HG03378 (cell line): ENCODE data around the gene AP3S2.
"Not testable (repeated sequence)": the region's sequence is repeated elsewhere in the genome, so short reads cannot be mapped to it uniquely, and the experiment has no call there.

Source experiments
- ATAC-seq: cut with Tn5 transposase; IDR thresholded peaks from one replicate; pipeline ENCODE4 v1.9.1; 2021; ENCODE audit warnings: mild to moderate bottlenecking, moderate library complexity; ENCODE audit not compliant: unreplicated experiment

The AP3S2 gene

DNA sequence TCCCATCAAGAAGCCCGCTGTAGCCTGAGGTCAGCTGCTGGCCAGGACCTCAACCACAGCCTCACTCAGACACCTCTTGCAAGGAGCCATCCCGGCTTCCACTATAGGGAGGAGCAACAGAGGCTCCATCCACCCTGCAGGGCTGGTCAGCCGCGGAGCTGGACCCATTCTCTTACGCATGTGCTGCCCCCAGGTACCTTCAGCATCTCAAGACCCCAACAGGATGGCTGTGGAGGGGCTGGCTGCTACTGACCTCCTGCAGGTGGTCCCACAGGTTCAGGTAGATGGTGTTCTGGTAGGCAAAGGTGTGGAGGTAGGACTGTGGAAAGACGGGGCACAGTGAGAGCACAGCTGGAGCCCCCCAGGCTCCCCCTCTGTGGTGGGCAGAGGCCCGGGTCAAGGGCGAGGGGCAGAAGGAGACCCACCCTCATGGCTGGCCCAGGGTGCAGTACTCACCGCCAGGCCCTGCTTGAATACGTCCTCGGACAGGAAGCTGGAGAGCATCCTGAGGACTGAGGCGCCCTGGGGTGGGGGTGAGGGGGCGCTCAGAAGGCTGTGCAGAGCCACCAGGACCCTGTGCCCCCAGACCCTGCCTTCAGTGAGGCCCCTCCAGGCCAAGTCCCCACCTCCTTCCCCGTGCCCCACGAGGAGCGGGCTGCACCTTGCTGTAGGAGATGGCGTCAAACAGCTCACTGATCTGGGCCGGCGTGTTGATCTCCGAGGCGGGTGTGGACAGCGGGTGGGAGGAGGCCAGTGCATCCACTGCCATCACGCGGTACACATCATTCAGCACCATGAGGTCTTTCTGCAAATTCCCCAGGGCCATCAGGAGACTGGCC is 90.6 kb downstream of the AP3S2 start:
- ATAC-seq, result no peak

DNA sequence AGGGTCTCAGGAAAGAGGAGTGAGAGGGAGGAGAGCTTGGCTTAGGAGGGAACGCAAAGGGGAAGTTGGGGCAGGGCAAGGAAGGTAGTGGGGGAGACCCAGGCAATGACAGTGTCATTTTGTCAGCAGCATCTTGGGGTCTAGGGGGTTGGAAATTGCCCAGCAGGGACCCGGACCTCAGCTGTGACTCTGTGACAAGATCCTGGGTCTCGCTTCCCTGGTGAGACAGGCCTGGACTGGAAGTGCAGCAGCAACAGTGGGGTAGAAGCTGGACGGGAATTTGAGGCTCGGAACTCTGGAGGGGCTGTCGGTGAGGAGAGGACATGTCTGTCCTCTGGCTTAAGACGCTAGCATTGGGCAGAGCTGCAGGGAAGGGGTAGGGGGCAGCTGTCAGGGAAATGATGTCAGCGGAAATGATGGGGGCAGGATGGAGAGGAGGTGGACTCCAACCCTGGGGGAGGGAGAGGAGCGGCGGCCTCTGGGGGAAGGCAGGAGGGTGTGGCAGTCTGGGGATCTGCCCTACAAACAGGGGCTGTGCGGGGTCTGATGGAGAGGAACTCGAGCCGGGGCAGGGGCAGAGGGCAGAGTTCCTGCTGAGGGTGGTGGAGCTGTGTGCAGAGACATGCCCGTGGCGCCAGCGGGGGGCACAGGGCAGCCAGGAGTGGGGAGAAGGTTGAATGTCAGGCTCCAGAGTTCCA is 91.4 kb downstream of the AP3S2 start:
- ATAC-seq, result no peak

DNA sequence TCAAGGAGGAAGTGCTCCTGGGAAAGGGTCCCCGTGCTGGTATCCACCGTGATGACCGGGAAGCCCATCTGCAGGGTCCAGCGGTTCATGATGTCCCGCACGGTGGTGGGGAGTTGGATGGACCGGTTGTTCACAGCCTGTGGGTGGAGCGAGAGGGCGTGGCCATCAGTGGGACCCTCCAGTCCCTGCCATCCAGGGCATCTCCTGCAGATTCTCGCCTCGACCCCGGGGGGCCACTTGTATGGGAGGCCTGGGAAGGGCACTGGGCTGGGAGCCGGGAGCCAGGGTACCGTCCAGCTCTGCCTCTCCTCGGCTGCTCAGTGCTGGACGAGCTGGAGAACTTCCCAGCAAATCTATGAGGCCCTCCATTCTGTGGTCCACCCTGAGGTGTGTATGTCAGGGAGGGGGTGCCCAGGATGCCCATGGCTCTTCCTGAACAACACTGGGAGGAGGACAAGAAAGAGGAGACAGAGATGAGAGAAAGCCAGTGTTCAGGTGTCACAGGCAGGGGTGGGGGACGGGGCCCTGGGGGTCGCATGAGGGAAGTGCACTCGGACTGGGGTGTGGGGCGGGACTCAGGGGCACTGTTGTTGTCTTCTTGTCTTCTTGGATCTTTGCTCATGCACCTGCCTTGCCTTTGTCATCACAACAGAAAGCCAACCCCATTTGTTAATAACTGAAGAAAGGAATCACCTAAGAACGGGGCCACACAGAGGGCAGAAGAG is 92.2 kb downstream of the AP3S2 start:
- ATAC-seq, result no peak

DNA sequence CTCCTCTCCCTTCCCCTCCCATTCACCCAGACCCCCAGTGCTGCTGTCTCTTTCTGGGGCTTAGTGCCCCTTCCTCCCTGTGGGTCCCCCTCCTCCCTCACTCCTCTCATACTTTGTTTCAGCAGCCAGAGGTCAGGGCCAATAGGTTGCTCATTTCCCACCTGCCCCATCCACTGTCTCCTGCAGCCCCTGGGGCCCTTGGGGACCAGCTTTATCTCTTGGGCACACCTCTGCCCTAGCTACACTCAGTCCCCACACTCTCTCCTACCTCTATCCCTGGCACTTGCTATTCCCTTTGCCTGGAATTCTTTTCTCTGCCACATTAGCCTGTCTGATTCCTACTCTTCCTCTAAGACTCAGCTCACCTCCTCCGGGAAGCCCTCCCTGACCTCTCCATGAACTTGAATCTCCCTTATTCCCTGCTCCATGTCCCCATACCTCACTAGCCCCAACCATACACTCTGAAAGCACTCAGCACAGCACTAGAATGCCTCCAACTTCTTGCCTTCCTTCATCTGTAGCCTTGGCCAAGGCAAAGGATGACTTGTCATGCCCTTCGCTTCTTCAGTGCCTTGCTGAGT is 93.8 kb downstream of the AP3S2 start:
- ATAC-seq, result no peak

DNA sequence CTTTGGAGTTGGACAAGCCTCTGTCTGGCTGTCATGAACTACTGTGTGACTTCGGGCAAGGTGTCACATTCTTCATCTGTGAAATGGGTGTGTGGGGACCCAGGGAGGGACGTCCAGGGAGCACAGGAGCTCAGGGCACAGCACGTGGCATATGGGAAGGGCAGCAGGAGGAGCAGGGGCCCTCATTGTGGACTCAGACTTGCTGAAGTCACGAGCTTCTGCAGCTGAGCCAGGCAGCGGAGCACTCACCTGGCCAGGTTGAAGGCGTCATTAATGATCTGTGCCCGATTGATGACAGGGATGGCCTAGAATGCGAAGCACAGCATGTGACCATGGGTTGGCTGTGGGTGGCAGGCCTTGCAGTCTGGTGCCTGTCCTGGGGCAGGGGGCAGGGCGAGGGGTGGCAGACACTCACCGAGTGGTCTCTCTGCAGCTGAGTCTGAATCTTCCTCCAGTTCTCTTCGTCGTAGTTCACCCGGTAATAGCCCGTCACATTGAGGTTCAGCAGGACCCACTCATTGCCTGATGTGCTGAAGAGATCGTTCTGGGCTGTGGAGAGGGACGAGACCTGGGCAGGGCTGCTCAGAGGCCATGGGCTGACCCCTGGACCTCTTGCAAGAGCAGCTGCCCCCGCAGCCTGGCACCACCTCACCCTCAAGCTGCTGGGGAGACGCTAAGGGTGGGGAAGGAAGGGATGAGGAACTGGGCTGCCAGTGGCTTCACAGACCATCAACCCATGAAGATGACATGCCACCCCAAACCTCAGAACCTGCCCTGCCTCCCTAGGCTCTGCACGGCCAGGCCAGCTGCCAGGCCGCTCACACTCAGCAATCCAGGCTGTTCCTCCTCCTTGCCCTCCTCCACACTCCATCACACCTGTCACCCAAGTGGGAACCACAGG is 94.5 kb downstream of the AP3S2 start:
- no peak for ATAC-seq

DNA sequence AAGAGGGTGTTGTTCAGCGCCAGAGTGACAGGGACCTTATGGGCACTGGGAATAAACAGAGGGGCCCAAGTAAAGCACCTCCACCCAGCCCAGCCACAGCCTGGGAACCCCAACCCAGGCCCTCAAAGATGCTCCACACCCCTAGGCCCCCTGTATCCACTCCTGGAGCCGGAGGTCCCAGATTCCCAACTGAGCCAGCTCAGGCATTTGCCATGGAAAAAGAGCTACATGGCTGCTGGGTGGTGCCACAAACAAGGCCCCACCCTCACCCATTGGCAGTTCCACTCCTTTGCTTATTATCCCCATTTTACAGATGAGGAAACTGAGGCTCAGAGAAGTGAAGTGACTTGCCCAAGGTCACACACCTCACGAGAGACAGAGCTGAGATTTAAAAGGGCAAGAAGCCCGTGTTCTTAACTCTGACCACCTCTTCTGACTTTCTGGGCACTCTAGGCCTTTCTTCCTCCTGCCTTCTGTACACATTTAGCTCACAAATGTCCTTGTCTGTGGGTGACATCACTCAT is 96.1 kb downstream of the AP3S2 start:
- ATAC-seq, result no peak

DNA sequence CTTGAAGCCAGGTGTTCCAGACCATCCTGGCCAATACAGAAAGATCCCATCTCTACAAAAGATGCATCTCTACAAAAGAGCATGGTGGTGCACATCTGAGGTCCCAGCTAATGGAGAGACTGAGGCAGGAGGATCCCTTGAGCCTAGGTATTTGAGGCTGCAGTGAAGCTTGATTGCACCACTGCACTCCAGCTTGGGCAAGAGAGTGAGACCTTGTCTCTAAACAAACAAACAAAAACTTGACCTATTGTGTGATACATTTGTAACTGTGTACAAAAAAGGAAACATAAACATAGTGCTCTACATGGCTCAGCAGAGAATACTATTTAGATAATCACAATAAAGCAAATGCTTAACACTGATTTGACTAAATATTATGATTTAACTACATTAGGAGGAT is 97.8 kb downstream of the AP3S2 start:
- no peak for ATAC-seq

DNA sequence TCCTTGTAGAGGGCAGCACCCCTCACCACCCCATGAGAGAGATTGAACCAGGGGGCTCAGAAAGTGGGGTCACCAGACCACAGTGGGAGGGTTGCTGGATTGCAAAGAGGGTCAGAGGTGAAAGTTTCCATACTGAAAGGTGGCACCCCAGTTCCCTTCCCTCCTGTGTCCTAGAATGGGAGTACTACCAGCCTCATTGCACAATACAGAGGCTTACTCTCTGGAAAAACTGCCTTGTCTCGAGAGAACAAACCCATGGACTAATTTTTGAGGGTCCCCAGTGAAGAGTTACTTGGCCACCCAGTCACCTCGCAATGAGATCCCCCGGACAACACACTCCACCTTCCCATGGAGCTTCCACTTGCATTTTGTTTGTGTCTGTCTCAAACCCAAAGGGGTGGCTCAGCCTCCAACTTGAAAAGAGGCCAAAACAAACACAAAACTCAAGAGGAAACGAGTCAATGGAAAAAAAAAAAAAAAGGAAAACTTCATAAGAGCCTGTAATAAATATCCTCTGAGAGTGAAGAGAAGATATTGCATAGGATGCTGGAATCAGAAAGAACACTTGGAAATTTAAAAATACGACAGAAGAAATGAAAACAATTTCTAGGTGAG is 99.1 kb downstream of the AP3S2 start:
- no peak for ATAC-seq

DNA sequence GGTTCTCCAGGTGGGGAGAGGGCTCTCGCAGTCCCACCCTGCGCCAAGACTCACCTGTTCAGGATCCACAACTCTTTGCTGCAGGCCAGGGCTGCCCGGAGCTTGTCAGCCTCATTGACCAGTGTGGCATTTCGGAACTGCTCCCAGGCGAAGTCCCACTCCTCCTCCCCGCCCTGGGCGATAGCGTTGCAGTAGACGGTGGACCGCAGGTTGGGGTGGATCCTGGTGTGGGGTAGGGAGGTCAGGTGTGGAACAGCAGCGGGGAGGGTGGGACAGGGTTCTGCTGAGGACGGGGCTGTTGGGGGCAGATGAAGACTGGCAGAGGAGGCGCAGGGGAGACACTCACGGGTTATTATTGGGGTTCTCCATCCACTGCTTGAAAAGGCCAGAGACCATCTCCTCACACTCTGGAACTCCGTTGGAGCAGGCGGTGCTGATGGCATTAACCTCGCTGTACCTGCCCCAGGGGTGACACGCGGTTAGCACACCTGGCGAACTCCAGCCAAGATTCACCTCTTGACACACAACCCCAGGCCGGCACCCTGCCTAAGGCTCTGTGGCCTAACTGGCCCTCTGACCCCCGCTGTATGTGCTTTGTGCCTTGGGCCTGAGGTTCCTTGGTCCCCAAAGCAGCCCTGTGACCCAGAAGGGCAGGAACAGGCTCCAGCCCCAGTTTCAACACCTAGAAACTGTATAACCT is 101.5 kb downstream of the AP3S2 start:
- ATAC-seq, result no peak

DNA sequence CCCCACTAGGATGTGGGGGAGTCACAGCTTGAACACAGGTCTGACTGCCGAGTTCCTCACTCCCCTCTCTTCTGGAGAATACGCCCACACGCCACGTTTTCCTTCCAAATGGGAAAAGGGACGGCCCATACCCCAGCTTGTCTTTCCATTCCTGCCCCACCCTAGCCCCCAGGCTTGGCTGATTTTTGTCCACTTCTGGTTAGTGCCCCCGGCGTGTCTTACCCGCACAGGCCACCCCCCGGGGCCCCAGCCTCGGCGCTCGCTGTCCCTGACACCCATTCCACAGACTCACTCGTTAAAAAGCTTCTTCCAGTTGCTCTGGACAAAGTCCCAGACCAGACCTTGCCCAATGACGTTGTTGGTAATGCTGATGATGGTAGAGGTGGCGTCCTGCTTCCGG is 103.1 kb downstream of the AP3S2 start:
- no peak for ATAC-seq

DNA sequence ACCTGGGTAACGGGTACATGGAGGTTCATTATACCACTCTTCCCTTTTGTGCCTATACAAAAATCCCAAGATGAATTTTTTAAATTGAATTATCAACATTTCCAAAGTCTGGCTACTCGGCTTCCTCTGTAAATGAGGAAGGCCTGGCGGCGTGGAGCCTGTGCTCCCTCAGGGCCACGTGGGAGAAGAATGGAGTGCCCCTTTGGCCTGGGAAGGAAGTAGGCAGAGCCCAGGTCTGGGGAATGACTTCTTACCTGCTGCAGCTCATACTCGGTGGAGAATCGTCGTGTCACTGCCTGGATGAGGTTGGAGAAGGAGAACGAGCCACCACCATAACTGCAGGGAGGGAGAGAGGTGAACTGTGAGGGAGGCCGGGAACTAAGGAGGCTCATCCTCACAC is 103.6 kb downstream of the AP3S2 start:
- no peak for ATAC-seq

DNA sequence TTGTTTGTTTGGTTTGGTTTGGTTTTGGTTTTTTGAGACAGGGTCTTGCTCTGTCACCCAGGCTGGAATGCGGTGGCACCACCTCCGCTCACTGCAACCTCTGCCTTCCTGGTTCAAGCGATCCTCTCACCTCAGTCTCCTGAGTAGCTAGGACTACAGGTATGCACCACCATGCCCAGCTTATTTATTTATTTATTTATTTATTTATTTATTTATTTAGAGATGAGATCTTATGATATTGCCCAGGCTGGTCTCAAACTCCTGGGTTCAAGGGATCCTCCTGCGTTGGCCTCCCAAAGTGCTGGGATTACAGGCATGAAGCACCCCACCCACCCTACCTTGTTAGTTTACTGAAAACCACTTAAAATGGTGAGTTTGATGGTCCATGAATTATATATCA is 105.2 kb downstream of the AP3S2 start:
- not testable (repeated sequence) for ATAC-seq

DNA sequence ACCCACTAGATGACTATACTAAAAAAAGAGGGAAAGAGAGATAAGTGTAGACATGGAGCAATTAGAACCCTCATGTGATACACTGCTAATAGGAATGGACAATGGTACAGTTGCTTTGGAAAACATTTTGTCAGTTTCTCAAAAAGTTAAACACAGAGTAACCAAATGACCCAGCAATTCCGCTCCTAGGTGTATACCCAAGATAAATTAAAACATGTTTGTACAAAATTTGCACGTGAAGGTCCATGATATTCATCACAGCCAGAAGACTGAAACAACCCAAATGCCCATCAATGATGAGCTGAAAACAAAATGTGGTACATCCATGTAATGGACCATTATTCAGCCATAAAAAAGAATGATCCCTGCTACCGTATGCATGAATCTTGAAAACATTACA is 105.8 kb downstream of the AP3S2 start:
- no peak for ATAC-seq

DNA sequence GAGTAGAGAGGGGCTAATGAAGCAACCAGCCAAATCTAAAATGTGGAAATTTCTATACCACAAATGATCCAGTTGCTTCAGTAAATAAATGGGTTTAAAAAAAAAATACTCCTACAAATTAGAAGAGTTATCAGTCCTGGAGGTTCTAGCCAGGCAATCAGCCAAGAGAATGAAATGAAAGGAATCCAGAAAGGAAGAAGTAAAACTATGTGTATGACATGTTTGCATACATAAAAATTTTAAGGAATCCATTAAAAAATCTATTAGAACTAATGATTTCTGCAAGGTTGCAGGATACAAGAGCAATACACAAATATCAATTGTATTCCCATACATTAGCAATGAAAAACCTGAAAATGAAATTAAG is 108.0 kb downstream of the AP3S2 start:
- no peak for ATAC-seq

DNA sequence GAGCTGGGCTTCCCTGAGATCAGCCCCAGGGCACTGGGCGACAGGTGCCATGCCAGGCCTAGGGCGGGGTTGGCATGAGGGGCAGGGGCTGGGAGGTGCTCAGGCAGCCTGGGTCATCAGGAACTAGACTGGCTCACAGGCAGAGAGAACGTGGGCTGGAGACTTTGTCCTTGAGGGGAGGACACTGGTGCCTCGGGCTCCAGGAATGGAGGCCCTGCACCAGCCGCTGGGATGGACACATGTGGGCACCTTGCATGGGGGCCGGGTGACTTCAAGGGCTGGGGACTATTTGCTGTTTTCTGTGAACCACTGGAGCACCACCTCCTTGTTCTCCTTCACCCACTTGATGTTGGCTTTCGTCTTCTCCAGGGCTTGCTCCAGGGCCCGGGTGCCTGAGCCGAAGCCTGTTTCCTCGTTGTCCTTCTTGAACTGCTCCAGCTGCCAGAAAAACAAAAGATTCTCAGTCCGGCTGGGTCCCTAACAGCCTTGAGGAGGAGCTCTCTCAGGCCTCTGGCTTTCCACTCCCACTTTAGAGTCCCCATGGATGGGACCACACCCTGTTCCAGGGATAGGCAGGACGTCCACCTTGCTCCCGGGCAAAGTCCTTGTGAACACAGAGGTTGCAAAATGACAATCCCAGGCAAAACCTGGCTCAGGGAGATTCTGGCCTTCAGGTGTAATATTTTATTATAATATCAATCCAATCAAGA is 108.6 kb downstream of the AP3S2 start:
- ATAC-seq, result no peak

DNA sequence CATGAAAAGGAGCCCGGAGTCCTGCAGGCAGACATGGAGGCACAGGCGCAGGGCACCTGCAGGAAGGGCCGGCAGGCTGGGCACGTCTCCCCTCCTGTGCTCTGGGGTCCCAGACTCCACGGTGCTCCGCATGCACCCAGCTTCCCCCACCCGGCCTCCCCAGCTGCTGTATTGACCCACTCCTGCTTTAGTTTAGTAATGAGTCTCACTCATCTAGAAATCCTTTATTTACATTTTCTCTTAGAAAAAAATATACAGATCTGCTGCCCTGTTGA is 109.2 kb downstream of the AP3S2 start:
- ATAC-seq, result no peak

DNA sequence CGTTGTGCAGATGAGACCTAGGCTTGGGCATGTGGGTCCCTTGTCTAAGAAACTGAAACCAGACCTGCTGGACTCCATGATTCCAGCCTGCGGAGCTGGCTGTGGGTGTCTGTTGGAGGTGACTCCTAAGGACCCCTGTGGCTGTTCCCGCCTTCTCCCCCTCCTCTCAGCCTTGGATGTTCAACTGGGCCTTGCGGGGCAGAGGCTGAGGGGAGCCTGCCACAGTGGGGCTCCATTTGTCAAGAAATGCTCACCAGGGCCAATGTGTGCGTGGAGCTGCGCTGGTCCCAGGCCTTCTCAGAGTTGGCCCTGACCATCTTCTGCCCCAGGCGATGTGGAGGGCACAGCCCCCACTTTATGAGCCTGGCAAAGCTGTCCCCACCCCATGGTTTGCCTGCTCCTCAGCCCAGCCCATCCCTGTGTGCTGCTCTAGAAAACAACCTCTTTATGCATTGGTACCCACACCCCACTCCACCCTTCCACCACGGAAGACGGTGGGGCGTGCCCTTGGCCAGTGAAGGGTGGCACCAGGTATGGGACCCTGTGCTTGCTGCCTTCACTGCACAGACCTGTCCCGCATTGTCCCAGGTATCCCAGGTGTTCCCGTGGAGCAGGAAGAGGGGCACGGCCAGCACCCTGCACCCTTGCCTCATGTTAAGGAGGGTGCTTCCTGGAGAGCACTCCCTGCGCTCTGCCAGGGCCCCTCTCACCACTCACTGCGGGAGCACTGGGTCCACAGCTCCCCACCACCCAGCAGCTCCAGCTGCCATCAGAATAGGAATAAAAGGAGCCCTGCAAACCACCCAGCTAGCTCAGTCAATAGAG is 109.7 kb downstream of the AP3S2 start:
- no peak for ATAC-seq
